H9 (cell line): ENCODE measurements around the gene DNAH12. TPM values are rescaled to one million over a fixed set of nuclear protein-coding genes. Genes with fewer than 3 reads are reported as not detected.

Source experiments
- DNase-seq: peaks from one replicate; pipeline ENCODE4 v3.0.0-alpha.2; 2017
- H2AFZ ChIP-seq: one replicate; pipeline ENCODE4 v1.6.1; 2013; ENCODE audit warnings: mild to moderate bottlenecking, low read length, control low read depth, moderate library complexity
- H2AK5ac ChIP-seq: 2 replicates; pipeline ENCODE4 v1.6.1; 2013; ENCODE audit warnings: low read length, control low read depth, mixed read lengths; ENCODE audit not compliant: insufficient read length
- H2BK120ac ChIP-seq: one replicate; pipeline ENCODE4 v1.6.1; 2013; ENCODE audit warnings: low read depth, mild to moderate bottlenecking, low read length, control low read depth, inconsistent platforms; ENCODE audit not compliant: poor library complexity, severe bottlenecking
- H2BK12ac ChIP-seq: 2 replicates; pipeline ENCODE4 v1.6.1; 2013; ENCODE audit warnings: low read length, control low read depth, mixed read lengths, low read depth; ENCODE audit not compliant: insufficient read length
- H2BK15ac ChIP-seq: 2 replicates; pipeline ENCODE4 v1.6.1; 2013; ENCODE audit warnings: low read depth, low read length, control low read depth
- H2BK20ac ChIP-seq: one replicate; pipeline ENCODE4 v1.6.1; 2013; ENCODE audit warnings: low read depth, mild to moderate bottlenecking, low read length, control low read depth, inconsistent platforms; ENCODE audit not compliant: poor library complexity, severe bottlenecking
- H2BK5ac ChIP-seq: 2 replicates; pipeline ENCODE4 v1.6.1; 2013; ENCODE audit warnings: low read length, control low read depth, mixed read lengths; ENCODE audit not compliant: insufficient read length
- H3K14ac ChIP-seq: 2 replicates; pipeline ENCODE4 v1.6.1; 2013; ENCODE audit warnings: low read length, control low read depth; ENCODE audit not compliant: insufficient read depth
- H3K18ac ChIP-seq: 2 replicates; pipeline ENCODE4 v1.6.1; 2013; ENCODE audit warnings: low read depth, mild to moderate bottlenecking, mixed read lengths, low read length, control low read depth; ENCODE audit not compliant: insufficient read length
- H3K23ac ChIP-seq: 2 replicates; pipeline ENCODE4 v1.6.1; 2013; ENCODE audit warnings: low read length, control low read depth, mixed read lengths, low read depth; ENCODE audit not compliant: insufficient read length
- H3K23me2 ChIP-seq: 2 replicates; pipeline ENCODE4 v1.6.1; 2013; ENCODE audit warnings: low read depth, mild to moderate bottlenecking, mixed read lengths, low read length, control low read depth; ENCODE audit not compliant: insufficient read length, poor library complexity, severe bottlenecking
- H3K27ac ChIP-seq: 2 replicates; pipeline ENCODE4 v1.5.1; 2013; ENCODE audit warnings: low read length, control low read depth, mixed read lengths, low read depth; ENCODE audit not compliant: insufficient read length
- H3K27me3 ChIP-seq: 2 replicates; pipeline ENCODE4 v1.6.1; 2013; ENCODE audit warnings: low read length, control low read depth, inconsistent platforms; ENCODE audit not compliant: insufficient read depth
- H3K4ac ChIP-seq: 2 replicates; pipeline ENCODE4 v1.6.1; 2013; ENCODE audit warnings: low read depth, mild to moderate bottlenecking, control low read depth, inconsistent platforms, low read length, moderate library complexity
- H3K4me1 ChIP-seq: 2 replicates; pipeline ENCODE4 v1.6.1; 2013; ENCODE audit warnings: low read length, control low read depth, inconsistent platforms; ENCODE audit not compliant: insufficient read depth
- H3K4me2 ChIP-seq: 2 replicates; pipeline ENCODE4 v1.6.1; 2013; ENCODE audit warnings: low read length, control low read depth, mixed read lengths; ENCODE audit not compliant: insufficient read length, insufficient read depth
- H3K56ac ChIP-seq: 2 replicates; pipeline ENCODE4 v1.6.1; 2013; ENCODE audit warnings: low read depth, mild to moderate bottlenecking, mixed read lengths, low read length, control low read depth; ENCODE audit not compliant: insufficient read length
- H3K79me1 ChIP-seq: 2 replicates; pipeline ENCODE4 v1.6.1; 2013; ENCODE audit warnings: low read depth, mild to moderate bottlenecking, moderate library complexity, low read length, control low read depth, inconsistent platforms; ENCODE audit not compliant: insufficient read depth, poor library complexity, severe bottlenecking
- H3K79me2 ChIP-seq: 2 replicates; pipeline ENCODE4 v1.6.1; 2013; ENCODE audit warnings: low read length, control low read depth, inconsistent platforms; ENCODE audit not compliant: insufficient read depth
- H3K9ac ChIP-seq: 2 replicates; pipeline ENCODE4 v1.6.1; 2013; ENCODE audit warnings: low read length, control low read depth, mixed read lengths; ENCODE audit not compliant: insufficient read length; ENCODE audit errors: extremely low read depth
- H3K9me3 ChIP-seq: one replicate; pipeline ENCODE4 v1.6.1; 2013; ENCODE audit warnings: low read depth, low read length, inconsistent platforms; ENCODE audit not compliant: control insufficient read depth
- H3T11ph ChIP-seq: one replicate; pipeline ENCODE4 v1.6.1; 2013; ENCODE audit warnings: mild to moderate bottlenecking, low read length, control low read depth, inconsistent platforms
- H4K20me1 ChIP-seq: one replicate; pipeline ENCODE4 v1.6.1; 2013; ENCODE audit not compliant: control insufficient read depth, insufficient read length, insufficient read depth
- H4K5ac ChIP-seq: 2 replicates; pipeline ENCODE4 v1.6.1; 2013; ENCODE audit warnings: low read depth, mild to moderate bottlenecking, mixed read lengths, low read length, control low read depth; ENCODE audit not compliant: insufficient read length
- H4K8ac ChIP-seq: replicated peaks from 2 replicates; pipeline ENCODE4 v1.6.1; 2013; ENCODE audit warnings: low read length, control low read depth, mixed read lengths, low read depth; ENCODE audit not compliant: insufficient read length
- H4K91ac ChIP-seq: 2 replicates; pipeline ENCODE4 v1.6.1; 2013; ENCODE audit warnings: low read depth, mild to moderate bottlenecking, moderate library complexity, mixed read lengths, low read length, control low read depth; ENCODE audit not compliant: insufficient read length
- H3K27ac Mint-ChIP-seq, 3 experiments: 2 replicates in 2 of 3; 3 replicates in 1 of 3; pipeline ENCODE4 v1.8.0; 2020 to 2021; ENCODE audit warnings: mixed read lengths in 3 of 3, mild to moderate bottlenecking in 1 of 3, moderate library complexity in 1 of 3
- H3K27me3 Mint-ChIP-seq: 2 replicates; pipeline ENCODE4 v1.8.0; 2021; ENCODE audit warnings: low read depth, mild to moderate bottlenecking, moderate library complexity, mixed read lengths
- H3K36me3 Mint-ChIP-seq, 3 experiments: 2 replicates in 2 of 3; 3 replicates in 1 of 3; pipeline ENCODE4 v1.8.0; 2020 to 2021; ENCODE audit warnings: low read depth in 3 of 3, mixed read lengths in 3 of 3; ENCODE audit not compliant: insufficient read depth in 1 of 3
- H3K4me1 Mint-ChIP-seq, 2 experiments: 2 replicates each; pipeline ENCODE4 v1.8.0; 2020; ENCODE audit warnings: mixed read lengths in 2 of 2
- H3K4me3 Mint-ChIP-seq, 2 experiments: 2 replicates in 1 of 2; 3 replicates in 1 of 2; pipeline ENCODE4 v1.8.0; 2020 to 2021; ENCODE audit warnings: mild to moderate bottlenecking in 2 of 2, mixed read lengths in 2 of 2, moderate library complexity in 1 of 2
- H3K9me3 Mint-ChIP-seq, 2 experiments: 2 replicates in 1 of 2; 3 replicates in 1 of 2; pipeline ENCODE4 v1.8.0; 2020; ENCODE audit warnings: mild to moderate bottlenecking in 2 of 2, mixed read lengths in 2 of 2, moderate library complexity in 1 of 2
- WGBS: extraction: QIAGEN DNeasy Blood & Tissue Kit; methylation state at CpG from one replicate; pipeline ENCODE4 v1.1.7; 2013; ENCODE audit warnings: missing lambda C conversion rate, low lambda C conversion rate, mixed read lengths; ENCODE audit not compliant: insufficient read length; ENCODE audit errors: extremely low coverage; 5-methylcytosine and 5-hydroxymethylcytosine counted together
- total RNA-seq: library from RNA; stranded (reverse); gene quantifications from 2 replicates; pipeline ENCODE4 v1.2.1, GENCODE V29; 2021
- TF ChIP-seq, protein P1 (sequence below): fragments of 200-600 bp; sonication (generic); conservative IDR thresholded peaks from 3 replicates; pipeline ENCODE4 v1.8.0; 2021; ENCODE audit warnings: antibody characterized with exemption, mild to moderate bottlenecking

DNAH12 gene
- total RNA-seq, 1 experiment from 2014 or later: not detected

DNA sequence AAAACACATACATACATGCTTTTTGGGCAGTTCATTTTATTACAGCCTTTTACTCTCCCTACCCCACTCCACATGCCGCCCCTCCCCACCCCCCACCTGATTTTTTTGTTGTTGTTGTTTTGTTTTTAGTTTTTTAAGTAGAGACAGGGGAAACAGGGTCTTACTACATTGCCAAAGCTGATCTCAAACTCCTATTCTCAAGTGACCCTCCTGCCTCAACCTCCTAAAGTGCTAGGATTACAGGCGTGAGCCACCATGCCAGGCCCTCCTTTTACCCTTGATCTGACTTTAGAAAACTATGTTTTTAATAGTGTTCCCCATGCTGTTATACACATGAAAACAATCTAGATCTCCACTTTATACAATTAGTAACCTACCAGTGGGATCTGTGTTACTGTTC, 26.7 kb upstream of the DNAH12 start:
- Histone ChIP-seq H3K18ac (no peak overlapping the region), H3K27ac (no peak overlapping the region), H3K23me2 (no peaks in the 10 kb centered on the region), H2BK5ac (no peak overlapping the region), H4K5ac (no peak overlapping the region), H2BK20ac (no peak overlapping the region), H3K79me2 (no peaks in the 10 kb centered on the region), H2BK12ac (no peak overlapping the region), H3K79me1 (no peaks in the 10 kb centered on the region), H4K20me1 (no peaks in the 10 kb centered on the region), H3K14ac (no peak overlapping the region), H2AFZ (no peak overlapping the region), H3K4me2 (no peak overlapping the region), H3K4ac (no peak overlapping the region), H3T11ph (no peak overlapping the region), H2BK120ac (no peak overlapping the region), H4K8ac (no peak overlapping the region), H4K91ac (no peak overlapping the region), H2BK15ac (no peak overlapping the region), H3K4me1 (no peaks in the 10 kb centered on the region), H3K56ac (no peak overlapping the region), H3K23ac (no peak overlapping the region), H2AK5ac (no peak overlapping the region), H3K9me3 (no peaks in the 10 kb centered on the region), H3K27me3 (no peaks in the 10 kb centered on the region), H3K9ac (no peak overlapping the region)
- Mint-ChIP-seq H3K27me3 (no peaks in the 10 kb centered on the region), H3K36me3 (peaks cover 29 to 69% (median 50%) of the 10 kb centered on the region in 3 experiments; a peak in 6 of 7 replicates), H3K4me3 (no peak overlapping the region), H3K9me3 (no peaks in the 10 kb centered on the region), H3K4me1 (no peaks in the 10 kb centered on the region), H3K27ac (no peak overlapping the region)
- no peak for DNase-seq
- TF ChIP-seq, protein P1, sequence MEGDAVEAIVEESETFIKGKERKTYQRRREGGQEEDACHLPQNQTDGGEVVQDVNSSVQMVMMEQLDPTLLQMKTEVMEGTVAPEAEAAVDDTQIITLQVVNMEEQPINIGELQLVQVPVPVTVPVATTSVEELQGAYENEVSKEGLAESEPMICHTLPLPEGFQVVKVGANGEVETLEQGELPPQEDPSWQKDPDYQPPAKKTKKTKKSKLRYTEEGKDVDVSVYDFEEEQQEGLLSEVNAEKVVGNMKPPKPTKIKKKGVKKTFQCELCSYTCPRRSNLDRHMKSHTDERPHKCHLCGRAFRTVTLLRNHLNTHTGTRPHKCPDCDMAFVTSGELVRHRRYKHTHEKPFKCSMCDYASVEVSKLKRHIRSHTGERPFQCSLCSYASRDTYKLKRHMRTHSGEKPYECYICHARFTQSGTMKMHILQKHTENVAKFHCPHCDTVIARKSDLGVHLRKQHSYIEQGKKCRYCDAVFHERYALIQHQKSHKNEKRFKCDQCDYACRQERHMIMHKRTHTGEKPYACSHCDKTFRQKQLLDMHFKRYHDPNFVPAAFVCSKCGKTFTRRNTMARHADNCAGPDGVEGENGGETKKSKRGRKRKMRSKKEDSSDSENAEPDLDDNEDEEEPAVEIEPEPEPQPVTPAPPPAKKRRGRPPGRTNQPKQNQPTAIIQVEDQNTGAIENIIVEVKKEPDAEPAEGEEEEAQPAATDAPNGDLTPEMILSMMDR: no peak
- no CpG with 5 or more reads among the region's 2 CpGs for WGBS
